Measurements from ENCODE around the gene FANCC.

FANCC gene

DNA sequence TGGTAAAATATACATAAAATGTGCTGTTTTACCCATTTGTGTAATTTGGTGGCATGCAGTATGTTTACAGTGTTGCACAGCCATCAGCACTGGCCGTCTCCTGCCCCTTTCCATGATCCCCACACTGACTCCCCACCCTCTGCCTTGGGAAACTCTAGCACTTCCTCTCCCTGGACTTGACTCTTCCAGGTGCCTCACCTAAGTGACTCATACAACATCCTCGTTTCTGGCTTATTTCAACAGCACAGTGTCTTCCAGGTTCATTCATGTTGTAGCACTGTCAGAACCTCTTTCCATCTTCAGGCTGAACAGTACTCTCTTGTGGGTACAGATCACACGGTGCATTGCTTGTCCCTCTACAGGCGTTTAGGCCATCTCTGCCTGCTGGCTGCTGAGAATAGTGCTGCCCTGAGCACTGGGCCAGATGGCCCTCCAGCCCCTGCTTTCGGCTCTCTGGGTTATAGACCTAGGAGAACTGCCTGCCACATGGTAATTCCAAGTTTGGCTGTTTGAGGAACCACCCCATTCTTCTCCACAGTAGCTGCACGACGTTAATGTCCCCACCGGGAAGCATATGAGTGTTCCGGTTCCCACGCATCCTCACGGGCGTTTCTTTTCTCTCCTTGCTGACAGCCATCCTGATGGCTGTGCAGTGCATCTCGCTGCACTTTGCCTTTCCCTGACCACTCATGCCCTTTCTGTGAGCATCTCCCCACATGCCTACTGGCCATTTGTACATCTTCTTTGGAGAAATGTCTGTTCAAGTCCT is 211.8 kb downstream of the FANCC start:
- in situ Hi-C loops (cut with HindIII; ENCODE audit: low sequenced_read_pairs) = no loop called here
- H3K4me3 ChIP-seq (ENCODE audit: low read depth, low read length) = no peak overlapping the region
- no peak for DNase-seq (ENCODE audit: low read depth, low spot score)
- TF ChIP-seq, protein P1, sequence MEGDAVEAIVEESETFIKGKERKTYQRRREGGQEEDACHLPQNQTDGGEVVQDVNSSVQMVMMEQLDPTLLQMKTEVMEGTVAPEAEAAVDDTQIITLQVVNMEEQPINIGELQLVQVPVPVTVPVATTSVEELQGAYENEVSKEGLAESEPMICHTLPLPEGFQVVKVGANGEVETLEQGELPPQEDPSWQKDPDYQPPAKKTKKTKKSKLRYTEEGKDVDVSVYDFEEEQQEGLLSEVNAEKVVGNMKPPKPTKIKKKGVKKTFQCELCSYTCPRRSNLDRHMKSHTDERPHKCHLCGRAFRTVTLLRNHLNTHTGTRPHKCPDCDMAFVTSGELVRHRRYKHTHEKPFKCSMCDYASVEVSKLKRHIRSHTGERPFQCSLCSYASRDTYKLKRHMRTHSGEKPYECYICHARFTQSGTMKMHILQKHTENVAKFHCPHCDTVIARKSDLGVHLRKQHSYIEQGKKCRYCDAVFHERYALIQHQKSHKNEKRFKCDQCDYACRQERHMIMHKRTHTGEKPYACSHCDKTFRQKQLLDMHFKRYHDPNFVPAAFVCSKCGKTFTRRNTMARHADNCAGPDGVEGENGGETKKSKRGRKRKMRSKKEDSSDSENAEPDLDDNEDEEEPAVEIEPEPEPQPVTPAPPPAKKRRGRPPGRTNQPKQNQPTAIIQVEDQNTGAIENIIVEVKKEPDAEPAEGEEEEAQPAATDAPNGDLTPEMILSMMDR (IDR thresholded peaks at IDR 0.05; ENCODE audit: low read depth, low read length) = no peak

DNA sequence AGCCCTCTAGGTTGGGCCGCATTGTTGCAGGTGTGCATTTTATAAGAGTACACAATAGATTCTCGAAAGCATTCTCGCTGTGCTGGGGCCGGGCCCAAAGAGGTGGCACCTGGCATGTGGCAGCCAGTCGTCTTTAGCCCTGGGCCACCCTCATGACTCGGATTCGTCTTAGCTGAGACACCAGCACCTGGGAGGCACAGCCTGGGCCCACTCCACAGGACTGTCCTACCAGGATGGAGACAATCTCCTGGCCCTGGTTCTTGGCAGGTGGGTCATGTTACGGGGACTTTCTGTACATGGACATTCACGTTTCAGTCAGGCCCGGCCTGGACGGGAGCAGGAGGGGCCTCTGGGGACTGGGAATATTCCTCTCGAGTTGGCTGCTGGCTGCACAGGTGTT is 212.5 kb downstream of the FANCC start:
- H3K4me3 ChIP-seq (ENCODE audit: low read depth, low read length) = no peak overlapping the region
- no peak for DNase-seq (ENCODE audit: low read depth, low spot score)
- TF ChIP-seq, protein P1 (IDR thresholded peaks at IDR 0.05; ENCODE audit: low read depth, low read length) = no peak
- in situ Hi-C loops (cut with HindIII; ENCODE audit: low sequenced_read_pairs) = no loop called here

DNA sequence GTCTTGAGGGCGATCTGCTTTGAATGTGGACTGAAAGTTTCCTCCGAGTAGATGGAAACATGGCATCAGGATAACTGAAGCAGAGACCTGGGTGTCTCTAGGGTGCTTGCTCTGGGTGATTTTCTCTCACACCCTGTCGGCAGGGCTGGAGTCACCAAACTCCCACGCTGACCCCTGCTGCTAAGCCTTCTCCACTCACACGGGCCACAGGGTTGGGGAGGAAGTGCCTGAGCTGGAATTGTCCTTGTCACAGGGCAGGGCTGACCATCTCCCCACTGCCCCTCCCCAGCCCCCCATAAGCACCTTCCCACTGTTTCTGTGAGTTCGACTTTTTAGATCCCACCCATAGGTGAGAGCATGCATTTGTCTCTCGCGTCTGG is 212.9 kb downstream of the FANCC start:
- DNase-seq (ENCODE audit: low read depth, low spot score) = no peak
- TF ChIP-seq, protein P1 (IDR thresholded peaks at IDR 0.05; ENCODE audit: low read depth, low read length) = no peak
- in situ Hi-C loops (cut with HindIII; ENCODE audit: low sequenced_read_pairs) = no loop called here
- no peak overlapping the region for H3K4me3 ChIP-seq (ENCODE audit: low read depth, low read length)

DNA sequence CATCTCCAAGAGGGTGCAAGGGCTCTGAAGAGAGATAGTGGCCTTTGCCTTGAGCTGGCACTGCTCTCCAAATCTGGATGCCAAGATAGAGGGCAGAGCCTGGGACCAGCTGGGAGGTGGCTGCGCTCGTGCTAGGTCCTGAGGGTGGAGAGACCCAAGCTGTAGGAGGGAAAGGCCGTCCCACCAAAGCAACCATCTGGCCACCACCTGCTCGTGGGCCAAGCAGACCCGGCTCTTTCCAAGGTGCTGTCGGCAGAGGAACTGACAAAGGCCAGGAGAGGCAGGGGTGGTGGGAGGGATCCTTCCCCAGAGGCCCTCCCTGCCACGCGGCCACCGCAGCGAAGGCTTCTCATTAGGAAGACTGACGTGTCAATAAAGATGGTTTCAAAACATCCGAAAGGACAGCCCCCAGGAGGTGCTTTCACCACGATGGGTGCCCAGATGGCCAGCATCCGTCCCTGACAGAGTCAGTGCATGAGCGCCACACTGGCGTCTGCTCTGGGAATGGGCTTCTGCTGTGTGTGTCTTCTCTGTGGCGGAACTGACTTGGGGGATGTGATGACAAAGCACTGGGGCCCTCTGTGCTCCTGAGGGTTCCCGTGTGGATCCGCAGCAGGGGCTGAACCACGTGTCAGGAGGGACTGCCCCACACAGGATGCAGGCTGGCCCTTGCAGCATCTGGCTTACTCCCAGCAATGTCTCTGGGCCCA is 213.5 kb downstream of the FANCC start:
- no peak for DNase-seq (ENCODE audit: low read depth, low spot score)
- TF ChIP-seq, protein P1 (IDR thresholded peaks at IDR 0.05; ENCODE audit: low read depth, low read length) = no peak
- no peak overlapping the region for H3K4me3 ChIP-seq (ENCODE audit: low read depth, low read length)
- in situ Hi-C loops (cut with HindIII; ENCODE audit: low sequenced_read_pairs) = no loop called here

DNA sequence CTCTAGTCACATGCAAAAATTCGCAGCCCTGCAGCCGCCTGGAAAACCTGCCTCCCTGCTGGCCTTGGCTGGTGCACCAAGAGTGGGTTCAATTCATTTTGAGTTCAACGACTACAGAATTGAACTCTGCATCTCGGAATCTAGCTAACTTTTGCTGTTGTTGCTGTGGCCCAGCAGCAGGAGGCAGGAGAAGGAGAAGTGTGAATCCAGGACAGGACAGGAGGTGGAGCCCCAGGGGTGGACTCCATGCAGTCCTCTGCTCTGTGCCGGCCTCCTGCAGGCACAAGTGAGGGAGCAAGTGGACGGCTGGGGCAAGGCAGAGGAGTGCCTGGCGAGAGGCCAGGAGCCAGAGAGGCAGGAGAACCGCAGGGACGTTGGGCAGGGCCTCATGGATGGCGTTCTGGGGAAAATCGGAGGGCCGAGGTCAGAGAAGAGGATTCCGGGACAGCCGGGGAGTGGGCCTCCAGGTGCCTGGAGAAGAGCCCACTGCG is 214.2 kb downstream of the FANCC start:
- DNase-seq (ENCODE audit: low read depth, low spot score) = no peak
- H3K4me3 ChIP-seq (ENCODE audit: low read depth, low read length) = no peak overlapping the region
- TF ChIP-seq, protein P1 (IDR thresholded peaks at IDR 0.05; ENCODE audit: low read depth, low read length) = peak; percentile 18
- in situ Hi-C loops (cut with HindIII; ENCODE audit: low sequenced_read_pairs) = no loop called here

DNA sequence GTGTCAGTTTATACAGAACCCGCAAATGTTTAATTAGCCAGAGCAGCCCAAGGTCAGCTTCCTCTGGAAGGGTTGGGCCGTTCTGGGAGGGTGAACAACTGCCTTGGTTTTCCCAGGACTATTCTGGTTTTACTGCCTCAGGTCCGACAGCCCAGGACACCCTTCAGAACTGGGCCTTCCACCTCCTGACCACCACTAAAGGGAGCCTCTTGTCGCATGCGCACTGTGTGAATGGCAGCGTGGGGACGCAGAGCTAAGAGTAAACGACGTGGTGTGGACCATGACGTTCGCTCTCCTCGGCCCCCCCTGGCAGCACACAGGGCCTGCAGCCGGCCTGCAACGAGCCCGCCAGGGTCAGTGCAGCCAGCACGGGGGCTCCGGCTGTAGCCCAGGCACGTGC is 214.9 kb downstream of the FANCC start:
- in situ Hi-C loops (cut with HindIII; ENCODE audit: low sequenced_read_pairs) = no loop called here
- H3K4me3 ChIP-seq (ENCODE audit: low read depth, low read length) = no peak overlapping the region
- TF ChIP-seq, protein P1 (IDR thresholded peaks at IDR 0.05; ENCODE audit: low read depth, low read length) = no peak
- no peak for DNase-seq (ENCODE audit: low read depth, low spot score)

Measured in astrocyte of the spinal cord (primary cell).